GM20000 (cell line): ENCODE data around the gene ERGIC1.

Experiments
- DNase-seq: peaks from one replicate; pipeline ENCODE4 v3.0.0; 2012; ENCODE audit warnings: low spot score
- CTCF ChIP-seq: IDR thresholded peaks from 2 replicates; pipeline ENCODE4 v1.5.1; 2012; ENCODE audit warnings: mild to moderate bottlenecking, control low read depth; ENCODE audit errors: extremely low read depth, missing control alignments

Gene ERGIC1

GRCh38 chr5:172870291-172870714 is 36.3 kb downstream of the ERGIC1 start:
- no peak for DNase-seq
- TF ChIP-seq CTCF: no peak

- no peak for DNase-seq
- no peak for TF ChIP-seq CTCF
Observed at GRCh38 chr5:172870715-172871461, 36.8 kb downstream of the ERGIC1 start.

GRCh38 chr5:172871536-172871935 is 37.5 kb downstream of the ERGIC1 start:
- TF ChIP-seq CTCF: no peak
- DNase-seq: no peak

- no peak for TF ChIP-seq CTCF
Observed at GRCh38 chr5:172871982-172872381, 37.9 kb downstream of the ERGIC1 start.

GRCh38 chr5:172872997-172873491 is 39.0 kb downstream of the ERGIC1 start:
- DNase-seq: no peak

More at GRCh38 chr5:172871982-172872381, 37.9 kb downstream of the ERGIC1 start:
- no peak for DNase-seq

GRCh38 chr5:172873513-172873912 is 39.5 kb downstream of the ERGIC1 start:
- no peak for DNase-seq
- no peak for TF ChIP-seq CTCF

More at GRCh38 chr5:172872997-172873491, 39.0 kb downstream of the ERGIC1 start:
- no peak for TF ChIP-seq CTCF

GRCh38 chr5:172874647-172875504 is 40.8 kb downstream of the ERGIC1 start:
- no peak for TF ChIP-seq CTCF
- no peak for DNase-seq
